Measurements from ENCODE around the gene CPS1.

The CPS1 gene

GRCh38 chr2:210606001-210606400, 49.6 kb downstream of the CPS1 start:
- no peak for DNase-seq (ENCODE audit: low read depth in 2 of 2)

- no peak for DNase-seq (ENCODE audit: low read depth in 2 of 2)
Observed at GRCh38 chr2:210611466-210611865, 55.1 kb downstream of the CPS1 start.

DNA sequence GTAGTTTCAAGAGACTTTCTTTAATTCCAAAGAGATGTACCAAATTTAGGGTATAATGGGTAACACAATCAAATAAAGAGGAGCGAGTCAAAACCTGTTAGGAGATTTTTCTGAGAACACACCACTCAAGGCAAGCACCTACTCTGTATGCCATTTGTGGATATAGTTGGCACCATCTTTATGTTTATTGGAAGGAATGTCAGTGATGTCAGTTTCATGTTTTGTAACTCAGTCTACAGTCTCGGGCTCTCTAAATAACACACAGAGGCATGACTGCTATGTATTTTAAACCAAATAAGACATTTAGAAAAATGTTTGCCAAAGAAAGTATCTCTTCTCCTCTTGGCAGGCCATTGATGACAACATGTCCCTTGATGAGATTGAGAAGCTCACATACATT, 59.7 kb downstream of the CPS1 start:
- no peak for DNase-seq (ENCODE audit: low read depth in 2 of 2)

- no peak for DNase-seq (ENCODE audit: low read depth in 2 of 2)
Observed at GRCh38 chr2:210617318-210617717, 60.9 kb downstream of the CPS1 start.

GRCh38 chr2:210617732-210618330, 61.4 kb downstream of the CPS1 start:
- no peak for DNase-seq (ENCODE audit: low read depth in 2 of 2)

DNA sequence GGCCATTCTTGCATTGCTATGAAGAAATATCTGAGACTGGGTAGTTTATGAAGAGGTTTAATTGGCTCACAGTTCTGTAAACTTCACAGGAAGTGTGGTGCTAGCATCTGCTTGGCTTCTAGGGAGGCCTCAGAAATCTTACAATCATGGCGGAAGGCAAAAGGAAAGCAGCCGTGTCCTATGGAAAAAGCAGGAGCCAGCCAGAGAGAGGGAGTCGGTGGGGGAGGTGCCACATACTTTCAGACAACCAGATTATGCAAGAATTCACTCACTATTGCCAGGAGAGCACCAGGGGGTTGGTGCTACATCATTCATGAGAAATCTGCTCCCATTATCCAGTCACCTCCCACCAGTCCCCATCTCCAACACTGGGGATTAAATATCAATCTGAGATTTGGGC, 64.1 kb downstream of the CPS1 start:
- DNase-seq (ENCODE audit: low read depth in 2 of 2): no peak

DNA sequence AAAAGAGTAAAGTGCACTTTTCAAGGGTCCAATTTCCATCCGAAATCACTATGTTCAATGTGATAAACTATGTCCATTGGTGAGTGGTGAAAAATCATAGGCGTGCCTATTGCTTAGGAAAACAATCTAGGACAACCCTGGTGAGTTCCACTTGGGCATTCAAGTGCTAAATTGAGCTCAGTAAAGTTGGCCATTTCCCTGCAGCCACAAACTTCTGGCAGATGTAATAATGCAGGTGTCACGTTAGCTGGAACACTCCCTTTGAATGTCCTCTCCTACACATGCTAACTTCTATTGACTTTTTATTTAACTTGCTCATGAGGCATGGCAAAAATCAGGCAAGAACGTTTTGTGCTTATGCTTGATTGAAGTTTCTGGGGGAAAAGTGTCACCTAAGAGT, 67.1 kb downstream of the CPS1 start:
- no peak for DNase-seq (ENCODE audit: low read depth in 2 of 2)

- DNase-seq (ENCODE audit: low read depth in 2 of 2): no peak
Observed at GRCh38 chr2:210626849-210627248, 70.5 kb downstream of the CPS1 start.

DNA sequence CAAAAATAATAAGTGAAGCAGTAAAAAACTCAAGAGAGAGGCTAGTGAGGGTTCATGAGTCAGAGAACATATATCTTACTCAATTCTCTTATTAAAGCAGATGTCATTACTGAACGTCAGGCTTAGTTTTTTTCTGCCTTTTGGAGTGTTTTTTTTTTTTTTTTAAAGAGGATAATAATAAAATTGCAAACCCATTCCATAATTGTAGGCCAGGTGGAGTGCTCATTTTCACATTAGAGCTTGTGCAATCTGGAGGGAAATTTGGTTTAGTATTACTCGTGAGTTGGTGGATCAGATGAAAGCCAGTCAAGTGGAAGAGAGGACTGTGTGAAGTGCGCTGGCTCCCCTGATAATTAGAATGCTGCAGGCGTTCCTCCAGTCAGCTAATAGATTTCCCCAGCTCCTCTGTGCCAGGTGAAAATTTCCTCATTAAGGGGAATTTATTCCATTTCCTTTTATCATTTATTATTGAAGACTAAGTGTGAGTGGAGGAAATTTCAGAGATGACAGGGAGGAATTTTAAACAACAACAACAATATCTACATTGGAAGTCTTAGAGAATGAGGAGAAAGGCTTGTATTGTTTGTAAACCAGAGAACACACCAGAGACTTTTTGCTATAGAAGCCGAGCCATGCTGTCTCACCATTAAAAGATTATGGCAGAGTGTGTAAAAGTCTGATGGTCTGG, 74.6 kb downstream of the CPS1 start:
- DNase-seq (ENCODE audit: low read depth in 2 of 2): no peak

GRCh38 chr2:210633699-210634098, 77.3 kb downstream of the CPS1 start:
- no peak for DNase-seq (ENCODE audit: low read depth in 2 of 2)

DNA sequence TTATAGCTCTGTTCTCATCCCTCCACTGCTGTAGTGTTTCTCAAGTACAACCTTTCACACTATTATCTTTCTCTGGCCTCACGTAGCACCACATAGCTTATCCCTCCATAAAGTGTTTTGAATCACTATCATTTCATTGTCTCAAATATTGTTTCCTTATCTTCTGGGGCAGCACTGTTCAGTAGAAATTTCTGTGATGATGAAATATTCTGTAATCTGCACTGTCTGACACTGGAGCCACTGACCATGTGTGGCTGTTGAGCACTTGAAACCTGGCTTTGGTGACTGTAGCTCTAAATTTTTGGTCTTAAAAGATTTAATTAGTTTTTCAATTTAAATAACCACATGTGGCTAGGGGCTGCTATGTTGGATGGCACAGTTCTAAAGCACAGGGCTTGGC, 78.9 kb downstream of the CPS1 start:
- DNase-seq (ENCODE audit: low read depth in 2 of 2): no peak

GRCh38 chr2:210642333-210642732, 85.9 kb downstream of the CPS1 start:
- no peak for DNase-seq (ENCODE audit: low read depth in 2 of 2)

- no peak for DNase-seq (ENCODE audit: low read depth in 2 of 2)
Observed at GRCh38 chr2:210647151-210647550, 90.8 kb downstream of the CPS1 start.

- no peak for DNase-seq (ENCODE audit: low read depth in 2 of 2)
Observed at GRCh38 chr2:210654091-210654490, 97.7 kb downstream of the CPS1 start.

- DNase-seq (ENCODE audit: low read depth in 2 of 2): no peak
Observed at GRCh38 chr2:210655229-210655975, 99.0 kb downstream of the CPS1 start.

- no peak for DNase-seq (ENCODE audit: low read depth in 2 of 2)
Observed at GRCh38 chr2:210657874-210658273, 101.5 kb downstream of the CPS1 start.

- no peak for DNase-seq (ENCODE audit: low read depth in 2 of 2)
Observed at GRCh38 chr2:210660751-210661150, 104.4 kb downstream of the CPS1 start.

DNA sequence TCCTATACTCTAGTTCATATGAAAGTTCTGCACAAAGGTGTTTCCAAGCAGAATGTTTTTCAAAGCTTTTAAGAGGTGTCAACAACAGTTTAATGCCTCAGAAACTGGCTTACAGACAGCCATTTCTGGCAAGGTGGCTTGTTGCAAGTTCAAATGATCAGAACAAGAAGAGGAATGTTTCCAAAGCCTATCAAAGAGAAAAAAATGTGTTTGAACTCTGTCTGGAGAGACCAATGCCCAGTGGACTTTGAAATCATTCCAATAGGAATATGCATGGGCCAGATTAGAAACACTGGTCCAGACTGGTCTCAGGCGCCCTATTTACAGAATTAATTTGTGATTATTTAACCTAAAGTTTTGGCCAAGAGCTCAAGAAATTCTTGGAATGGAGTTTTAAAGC, 106.2 kb downstream of the CPS1 start:
- DNase-seq (ENCODE audit: low read depth in 2 of 2): no peak

DNA sequence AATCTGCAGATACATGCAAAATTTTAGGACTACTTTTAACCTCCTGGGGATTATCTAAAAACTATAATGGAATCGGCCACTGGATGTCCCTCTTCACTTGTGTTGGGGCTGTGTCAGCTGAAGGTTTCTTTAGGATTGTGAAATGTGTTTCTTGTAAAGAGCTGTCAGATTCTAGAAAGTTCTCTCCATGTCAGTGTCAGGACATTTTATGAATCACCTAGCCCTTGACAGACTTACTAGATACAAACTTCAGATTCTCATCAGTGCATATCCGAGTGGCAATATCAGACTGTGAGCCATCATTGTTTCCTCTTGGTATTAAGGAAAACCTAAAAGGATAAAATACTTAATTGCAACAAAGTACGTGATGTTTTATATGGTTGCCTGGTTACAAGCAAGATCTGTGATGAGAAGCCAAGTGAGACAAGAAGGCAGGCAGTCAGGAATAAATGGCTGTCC, 107.3 kb downstream of the CPS1 start:
- no peak for DNase-seq (ENCODE audit: low read depth in 2 of 2)

- no peak for DNase-seq (ENCODE audit: low read depth in 2 of 2)
Observed at GRCh38 chr2:210667711-210668110, 111.3 kb downstream of the CPS1 start.

DNA sequence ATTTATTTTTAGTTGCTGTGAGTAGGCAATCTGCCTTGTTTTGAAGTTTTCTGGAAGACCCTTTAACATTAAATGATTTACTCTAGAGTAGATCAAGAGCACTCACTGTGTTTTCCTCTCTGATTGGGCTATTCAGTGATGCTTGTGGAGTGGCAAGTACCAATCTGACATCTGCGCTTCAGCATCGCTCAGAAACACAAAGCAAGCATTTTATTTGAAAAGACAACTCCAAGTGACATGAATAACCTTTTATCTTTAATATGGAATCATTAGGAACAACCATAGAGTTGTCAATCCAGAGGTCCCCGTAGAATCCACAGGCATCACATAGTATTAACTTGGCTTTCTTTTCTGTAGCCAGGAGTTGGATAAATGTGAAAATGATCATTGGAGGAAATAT, 114.7 kb downstream of the CPS1 start:
- DNase-seq (ENCODE audit: low read depth in 2 of 2): no peak

GRCh38 chr2:210673117-210673516, 116.7 kb downstream of the CPS1 start:
- no peak for DNase-seq (ENCODE audit: low read depth in 2 of 2)

- no peak for DNase-seq (ENCODE audit: low read depth in 2 of 2)
Observed at GRCh38 chr2:210676067-210676466, 119.7 kb downstream of the CPS1 start.

Measured in stimulated activated CD4-positive, alpha-beta T cell treated with anti-CD3 and anti-CD28 coated beads, Interleukin-4, amount 100 ng/mL, for 48 hours (primary cell).